Body of pancreas (tissue), 4 donors: ENCODE data around the gene DNAJC10. TPM values are rescaled to one million over a fixed set of nuclear protein-coding genes. Genes with fewer than 3 reads are reported as not detected.

Experiments
- ATAC-seq: fragments of 150-250 bp; one replicate; pipeline ENCODE4 v1.9.1; 2016
- DNase-seq, 4 donors: peaks; one replicate each; pipeline ENCODE4 v3.0.0-alpha.2; 2019
- H3K27ac ChIP-seq, 4 donors: fragments of 200-600 bp; sonication (generic); 1 replicate in 3 of 4; 2 replicates in 1 of 4; pipeline versions ENCODE4 v1.5.1 to v1.6.1; 2016 to 2019; ENCODE audit warnings: mild to moderate bottlenecking in 1 of 4, mixed read lengths in 1 of 4, moderate library complexity in 1 of 4
- H3K27me3 ChIP-seq, 2 donors: fragments of 200-600 bp; sonication (generic); one replicate each; pipeline ENCODE4 v1.6.0; 2016; ENCODE audit warnings: mild to moderate bottlenecking in 1 of 2
- H3K36me3 ChIP-seq, 2 donors: fragments of 200-600 bp; sonication (generic); replicated peaks in 1 of 2; 2 replicates each; pipeline ENCODE4 v1.5.1; 2016; ENCODE audit warnings: low read depth in 2 of 2; ENCODE audit not compliant: insufficient read depth in 1 of 2
- H3K4me1 ChIP-seq: fragments of 200-600 bp; sonication (generic); one replicate; pipeline ENCODE4 v1.6.0; 2016
- H3K4me3 ChIP-seq, 2 donors: fragments of 200-600 bp; sonication (generic); 1 replicate in 1 of 2; 2 replicates in 1 of 2; pipeline ENCODE4 v1.5.1; 2016 to 2019
- H3K9me3 ChIP-seq, 3 donors: fragments of 200-600 bp; sonication (generic); 1 replicate in 2 of 3; 2 replicates in 1 of 3; pipeline ENCODE4 v1.5.1; 2016
- POLR2A ChIP-seq, 3 donors: fragments of 450-650 bp; IDR thresholded peaks; one replicate each; pipeline ENCODE4 v1.6.1; 2016; ENCODE audit warnings: antibody characterized with exemption in 3 of 3, mild to moderate bottlenecking in 2 of 3
- WGBS, 2 donors: methylation state at CpG; one replicate each; pipeline ENCODE4 v1.1.5; 2017; 5-methylcytosine and 5-hydroxymethylcytosine counted together
- intact Hi-C: fragments of 100-400 bp; cut with DNase I; formaldehyde crosslinking; loops from one replicate; pipeline ENCODE4 v1.15.1; 2023
- small RNA-seq: library from RNA; depleted of rRNA; stranded (forward); fragments of <200 nt; gene quantifications from one replicate; pipeline ENCODE3, GENCODE V24; 2016
- total RNA-seq, 2 donors: library from RNA; depleted of rRNA; stranded (reverse); fragments of >200 nt; gene quantifications; one replicate each; pipeline ENCODE4 v1.1.0, GENCODE V29; 2016
- TF ChIP-seq, protein P1 (sequence below), 7 experiments: fragments of 450-650 bp in 4 of 7; fragments of 200-600 bp in 3 of 7; sonication (generic) in 3 of 7; IDR thresholded peaks; one replicate each; pipeline ENCODE4 v1.5.1; 2016 to 2019; ENCODE audit warnings: antibody characterized with exemption in 7 of 7

DNAJC10 gene
- total RNA-seq, 2 donors from 2014 or later, result 51.6 to 86.0 TPM

GRCh38 chr2:182834293-182834692, 118.2 kb downstream of the DNAJC10 start:
- H3K27me3 ChIP-seq, result no peaks in the 10 kb centered on the region
- no peaks in the 10 kb centered on the region for H3K9me3 ChIP-seq
- no peaks in the 10 kb centered on the region for H3K4me1 ChIP-seq
- TF ChIP-seq POLR2A (IDR thresholded peaks at IDR 0.05), result no peak
- TF ChIP-seq, protein P1, sequence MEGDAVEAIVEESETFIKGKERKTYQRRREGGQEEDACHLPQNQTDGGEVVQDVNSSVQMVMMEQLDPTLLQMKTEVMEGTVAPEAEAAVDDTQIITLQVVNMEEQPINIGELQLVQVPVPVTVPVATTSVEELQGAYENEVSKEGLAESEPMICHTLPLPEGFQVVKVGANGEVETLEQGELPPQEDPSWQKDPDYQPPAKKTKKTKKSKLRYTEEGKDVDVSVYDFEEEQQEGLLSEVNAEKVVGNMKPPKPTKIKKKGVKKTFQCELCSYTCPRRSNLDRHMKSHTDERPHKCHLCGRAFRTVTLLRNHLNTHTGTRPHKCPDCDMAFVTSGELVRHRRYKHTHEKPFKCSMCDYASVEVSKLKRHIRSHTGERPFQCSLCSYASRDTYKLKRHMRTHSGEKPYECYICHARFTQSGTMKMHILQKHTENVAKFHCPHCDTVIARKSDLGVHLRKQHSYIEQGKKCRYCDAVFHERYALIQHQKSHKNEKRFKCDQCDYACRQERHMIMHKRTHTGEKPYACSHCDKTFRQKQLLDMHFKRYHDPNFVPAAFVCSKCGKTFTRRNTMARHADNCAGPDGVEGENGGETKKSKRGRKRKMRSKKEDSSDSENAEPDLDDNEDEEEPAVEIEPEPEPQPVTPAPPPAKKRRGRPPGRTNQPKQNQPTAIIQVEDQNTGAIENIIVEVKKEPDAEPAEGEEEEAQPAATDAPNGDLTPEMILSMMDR (IDR thresholded peaks at IDR 0.05), result no peak
- DNase-seq, result no peak
- no peak overlapping the region for H3K27ac ChIP-seq
- intact Hi-C loops, result no loop called here
- H3K36me3 ChIP-seq, result no peaks in the 10 kb centered on the region
- no peak for ATAC-seq
- no peak overlapping the region for H3K4me3 ChIP-seq
- 75 to 81% methylated on average over 1 of the region's 1 CpG for WGBS, 2 donors

DNA sequence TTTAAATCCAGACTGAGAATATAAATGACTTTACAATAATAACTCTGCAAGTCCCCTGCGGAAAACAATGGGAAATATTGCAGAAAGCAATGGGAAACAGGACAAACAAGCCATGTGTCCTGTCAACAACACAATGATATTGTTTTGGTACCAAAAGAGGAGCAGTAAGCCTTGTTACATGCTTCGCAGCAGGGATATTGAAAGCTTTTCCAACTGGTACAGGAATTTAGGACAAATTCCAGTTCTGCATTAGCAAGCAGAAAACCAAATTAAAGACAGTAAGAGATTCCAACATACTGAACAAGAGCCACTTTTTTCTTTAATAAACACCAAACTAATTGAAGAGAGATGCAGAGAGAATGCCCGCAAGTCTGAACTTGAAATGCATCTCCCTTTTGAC, 120.4 kb downstream of the DNAJC10 start:
- 89 to 92% methylated on average over 3 of the region's 3 CpGs for WGBS, 2 donors

More for the DNA sequence above, 120.4 kb downstream of the DNAJC10 start:
- H3K4me3 ChIP-seq, result no peak overlapping the region
- ATAC-seq, result no peak
- no peak overlapping the region for H3K27ac ChIP-seq
- H3K27me3 ChIP-seq, result no peaks in the 10 kb centered on the region
- H3K4me1 ChIP-seq, result no peaks in the 10 kb centered on the region
- intact Hi-C loops, result no loop called here
- TF ChIP-seq, protein P1 (IDR thresholded peaks at IDR 0.05), result no peak
- TF ChIP-seq POLR2A (IDR thresholded peaks at IDR 0.05), result no peak
- DNase-seq, result no peak
- no peaks in the 10 kb centered on the region for H3K36me3 ChIP-seq
- no peaks in the 10 kb centered on the region for H3K9me3 ChIP-seq

Small RNAs within 50 kb of the gene (small RNA-seq; reads per million reads assigned to genes)
- not detected for gene RF00019

Other genes starting within 250 kb of the DNAJC10 start
- gene FRZB, start 150.4 kb downstream of the DNAJC10 start, total RNA-seq, result 1 to 10 TPM in 1 of 2 donors, under 1 TPM in 1; 0.66 to 2.9 TPM